Stimulated activated CD8-positive, alpha-beta memory T cell treated with anti-CD3 and anti-CD28 coated beads, Interleukin-15, amount 100 ng/mL, for 48 hours (primary cell): ENCODE data around the gene MAMDC4.
A peak's percentile ranks its signal among the peaks of the same experiment; 100 is the strongest.

Experiments
- DNase-seq, 2 donors: peaks; one replicate each; pipeline ENCODE4 v3.0.0-alpha.2; 2020; ENCODE audit warnings: low read depth in 2 of 2

MAMDC4 gene

DNA sequence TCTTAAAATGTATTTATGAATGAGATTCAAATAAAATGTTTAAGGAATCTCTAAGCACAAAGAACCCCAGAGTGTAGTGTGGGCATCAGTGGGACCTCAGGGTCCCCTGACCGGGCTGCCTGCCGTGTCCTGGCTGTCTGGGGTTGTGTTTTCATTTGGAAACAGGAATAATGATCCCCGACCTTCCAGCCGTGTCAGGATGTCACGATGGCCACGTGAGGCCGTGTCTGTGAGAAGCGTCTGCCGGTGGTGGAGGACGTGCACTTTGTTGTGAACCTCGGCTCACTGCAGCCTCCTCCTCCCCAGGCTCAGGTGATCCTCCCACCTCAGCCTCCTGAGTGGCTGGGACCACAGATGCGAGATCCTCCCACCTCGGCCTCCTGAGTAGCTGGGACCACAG, 38.5 kb downstream of the MAMDC4 start:
- no peak for DNase-seq

GRCh38 chr9:136896027-136896426, 43.9 kb downstream of the MAMDC4 start:
- no peak for DNase-seq

DNA sequence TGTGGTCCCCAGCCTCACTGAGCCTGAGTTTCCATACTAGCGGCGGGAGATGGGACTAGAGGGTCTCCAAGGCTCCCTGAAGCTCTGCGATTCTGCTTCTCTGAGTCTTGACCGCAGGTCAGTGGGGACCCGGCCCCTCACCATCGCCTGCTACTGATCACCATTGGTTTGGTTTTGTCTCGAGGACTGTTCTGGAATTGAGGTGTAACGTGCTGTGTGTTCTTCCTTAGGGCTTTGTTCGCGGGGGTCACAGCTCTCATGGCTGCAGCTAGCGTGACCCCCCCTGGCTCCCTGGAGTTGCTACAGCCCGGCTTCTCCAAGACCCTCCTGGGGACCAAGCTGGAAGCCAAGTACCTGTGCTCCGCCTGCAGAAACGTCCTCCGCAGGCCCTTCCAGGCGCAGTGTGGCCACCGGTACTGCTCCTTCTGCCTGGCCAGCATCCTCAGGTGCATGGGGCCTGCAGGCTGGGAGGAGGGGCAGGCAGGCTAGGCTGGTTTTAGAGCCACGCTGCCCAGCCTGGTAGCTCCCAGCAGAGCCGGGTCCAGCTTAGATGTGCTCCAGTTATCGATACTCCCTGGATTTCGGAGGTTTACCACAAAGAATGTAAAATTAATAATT, 46.4 kb downstream of the MAMDC4 start:
- no peak for DNase-seq

DNA sequence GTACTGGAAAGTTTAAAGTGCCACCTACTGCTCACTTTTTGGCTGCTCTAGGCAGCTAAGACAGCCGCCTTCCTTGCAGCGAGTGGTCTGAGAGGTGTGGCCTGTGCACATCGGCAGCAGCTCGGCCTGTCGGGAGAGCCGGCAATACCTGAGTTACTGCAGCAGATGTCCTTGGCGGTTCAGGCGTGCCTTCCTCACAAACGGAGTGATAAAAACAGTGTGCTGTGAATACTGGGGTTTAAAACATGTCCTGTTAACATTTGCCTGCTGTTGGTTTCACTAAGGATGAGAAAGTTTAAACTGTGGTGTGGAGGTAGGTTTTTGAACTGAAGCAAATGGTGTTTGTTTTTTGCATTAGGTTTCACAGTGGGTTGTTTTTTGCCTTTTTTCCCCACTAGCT, 47.0 kb downstream of the MAMDC4 start:
- DNase-seq: no peak

GRCh38 chr9:136900556-136900955, 48.4 kb downstream of the MAMDC4 start:
- DNase-seq: no peak

DNA sequence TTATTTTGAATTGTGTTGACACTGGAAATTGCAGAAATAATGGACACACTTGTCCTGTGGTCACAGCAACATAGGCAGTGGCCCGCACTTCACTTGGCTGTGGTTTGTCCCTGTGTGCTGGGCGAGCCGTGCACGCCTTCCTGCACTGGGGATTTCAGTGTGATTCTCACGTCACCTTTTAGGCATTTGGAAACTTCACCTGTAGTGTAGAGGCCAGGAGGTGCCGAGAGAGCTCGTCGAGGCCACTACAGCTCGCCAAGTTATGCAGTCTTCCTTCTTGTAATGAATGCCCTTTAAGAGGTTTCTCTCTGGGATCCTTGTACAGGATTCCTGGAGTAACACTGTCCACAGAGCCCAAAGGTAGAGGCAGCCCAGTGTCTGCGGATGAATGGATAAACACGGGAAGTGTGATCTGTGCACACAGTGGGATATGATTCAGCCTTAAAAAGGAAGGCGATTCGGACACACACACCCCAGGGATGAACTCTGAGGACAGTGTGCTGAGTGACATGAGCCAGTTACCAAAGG, 48.9 kb downstream of the MAMDC4 start:
- no peak for DNase-seq

GRCh38 chr9:136901516-136902258, 49.5 kb downstream of the MAMDC4 start:
- peak; percentile 67 to 73 for DNase-seq

DNA sequence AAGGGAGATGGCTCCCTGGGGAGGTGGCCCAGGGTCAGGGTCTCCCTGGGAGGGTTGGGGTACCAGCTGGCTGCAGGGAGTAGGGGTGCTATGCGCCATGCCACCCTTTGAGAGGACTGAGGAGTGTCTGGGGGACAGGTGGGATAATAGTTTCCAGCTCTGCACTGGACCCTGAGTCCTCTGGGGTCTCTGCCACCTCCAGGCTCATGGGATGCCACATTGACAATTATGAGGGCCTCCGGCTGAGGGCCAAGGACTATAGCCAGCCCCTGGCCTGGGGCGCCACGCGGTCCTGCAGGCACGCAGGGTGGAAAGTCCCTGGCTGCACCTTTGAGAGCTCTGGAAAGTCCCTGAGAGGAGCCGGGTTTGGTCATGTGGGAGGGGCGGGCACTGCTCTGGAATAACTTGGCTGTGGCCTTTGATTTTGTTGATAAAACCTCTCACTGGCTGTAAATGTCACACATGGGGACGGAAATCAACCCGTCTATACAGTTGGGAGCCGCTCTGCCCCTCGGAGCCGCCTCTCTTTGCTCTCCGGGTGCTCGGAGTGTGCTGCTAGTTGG, 50.2 kb downstream of the MAMDC4 start:
- DNase-seq: peak; percentile 82

DNA sequence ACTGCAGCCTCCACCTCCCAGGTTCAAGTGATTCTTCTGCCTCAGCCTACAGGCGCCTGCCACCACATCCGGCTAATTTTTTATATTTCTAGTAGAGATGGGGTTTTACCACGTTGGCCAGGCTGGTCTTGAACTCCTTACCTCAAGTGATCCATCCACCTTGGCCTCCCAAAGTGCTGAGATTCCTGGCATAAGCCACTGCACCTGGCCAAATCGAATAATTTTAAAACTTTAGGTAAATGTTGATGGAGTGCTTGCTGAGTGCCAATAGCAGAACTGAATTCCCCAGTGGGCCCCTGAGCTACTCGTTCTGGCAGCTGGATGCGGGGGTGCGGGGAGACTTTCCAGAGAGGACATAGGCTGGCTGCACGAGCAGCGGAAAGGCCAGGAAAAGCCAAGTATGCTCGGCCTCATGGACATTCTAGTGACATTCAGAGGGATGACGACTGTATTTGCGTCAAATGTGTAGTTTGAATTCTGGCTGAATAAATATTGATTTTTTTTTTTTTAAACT, 51.0 kb downstream of the MAMDC4 start:
- DNase-seq: no peak

- DNase-seq: no peak
These were observed 54.1 kb downstream of the MAMDC4 start for GRCh38 chr9:136906266-136906665.

DNA sequence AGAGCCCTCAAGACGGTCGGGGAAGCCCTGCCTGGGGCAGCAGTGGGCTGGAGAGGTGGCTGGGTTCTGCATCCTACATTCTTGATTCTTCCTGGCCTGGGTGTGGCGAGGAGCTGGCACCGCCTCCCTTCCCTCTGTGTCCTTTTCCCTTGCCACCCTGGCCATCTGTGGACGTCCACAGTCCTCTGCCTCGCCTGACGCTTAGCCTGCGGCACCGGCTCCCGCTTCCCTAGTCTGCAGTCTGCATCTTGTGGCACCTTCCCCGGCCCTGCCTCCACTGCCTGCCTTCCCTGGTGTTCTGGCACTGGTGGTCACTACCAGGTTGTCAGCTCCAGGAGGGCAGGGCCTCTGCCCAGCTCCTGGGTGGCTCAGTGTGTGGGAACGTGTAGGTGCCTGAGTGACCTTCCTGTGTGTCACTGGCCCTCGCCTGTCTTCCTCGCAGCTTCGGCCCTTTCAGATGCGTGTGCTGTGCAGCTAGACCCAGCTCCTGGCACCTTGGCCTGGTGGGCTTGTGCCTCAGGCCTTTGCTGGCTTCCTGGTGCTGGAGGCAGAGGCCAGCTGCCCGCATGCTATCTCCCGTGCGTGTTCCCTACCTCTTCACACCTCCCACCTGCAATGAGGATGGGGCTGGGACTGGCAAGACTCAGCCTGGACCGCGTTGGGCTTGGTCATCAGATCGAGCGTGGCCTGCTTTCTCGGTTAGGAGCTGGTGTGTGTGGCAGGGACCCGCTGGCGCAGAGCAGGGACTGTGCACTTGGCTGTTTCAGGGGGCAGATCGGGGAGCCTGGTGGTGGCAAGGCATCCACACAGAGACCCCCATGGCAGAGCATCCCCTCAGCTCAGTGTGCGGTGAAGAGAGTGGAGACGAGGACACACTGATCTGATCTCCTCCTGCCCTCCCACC, 55.1 kb downstream of the MAMDC4 start:
- DNase-seq: no peak
